ENCODE results near the gene ATP5F1D. TPM values are rescaled to one million over a fixed set of nuclear protein-coding genes. Genes with fewer than 3 reads are reported as not detected.

ATP5F1D gene
- total RNA-seq, 1 donor from 2014 or later, result 110 TPM

- Mint-ChIP-seq H3K27me3 (ENCODE audit: low read depth) (no peaks in the 10 kb centered on the region), H3K27ac (ENCODE audit: unreplicated experiment) (peak overlapping the region; percentile 17), H3K4me3 (ENCODE audit: unreplicated experiment) (peak overlapping the region; percentile 49), H3K36me3 (ENCODE audit: low read depth) (no peaks in the 10 kb centered on the region), H3K9me3 (ENCODE audit: low read depth) (no peaks in the 10 kb centered on the region), H3K4me1 (ENCODE audit: low read depth) (peaks cover 35% of the 10 kb centered on the region)
- DNase-seq (ENCODE audit: low spot score), result no peak
- TF ChIP-seq CTCF (IDR thresholded peaks at IDR 0.05), result peak; percentile 92
Observed at GRCh38 chr19:1239796-1240737, 1.5 kb upstream of the ATP5F1D start.

- H3K27ac Mint-ChIP-seq (ENCODE audit: unreplicated experiment), result peak overlapping the region; percentile 96
- no peaks in the 10 kb centered on the region for H3K27me3 Mint-ChIP-seq (ENCODE audit: low read depth)
- TF ChIP-seq CTCF (IDR thresholded peaks at IDR 0.05), result no peak
- no peaks in the 10 kb centered on the region for H3K36me3 Mint-ChIP-seq (ENCODE audit: low read depth)
- DNase-seq (ENCODE audit: low spot score), result no peak
- H3K4me1 Mint-ChIP-seq (ENCODE audit: low read depth), result peaks cover 35% of the 10 kb centered on the region
- peak overlapping the region; percentile 79 for H3K4me3 Mint-ChIP-seq (ENCODE audit: unreplicated experiment)
- no peaks in the 10 kb centered on the region for H3K9me3 Mint-ChIP-seq (ENCODE audit: low read depth)
Observed at GRCh38 chr19:1240925-1241324, 626 bp upstream of the ATP5F1D start.

GRCh38 chr19:1243768-1244692 lies 2.5 kb downstream of the ATP5F1D start:
- TF ChIP-seq CTCF (IDR thresholded peaks at IDR 0.05), result peak; percentile 94
- Mint-ChIP-seq H3K36me3 (ENCODE audit: low read depth) (no peaks in the 10 kb centered on the region), H3K4me1 (ENCODE audit: low read depth) (peaks cover 27% of the 10 kb centered on the region), H3K9me3 (ENCODE audit: low read depth) (no peaks in the 10 kb centered on the region), H3K27ac (ENCODE audit: unreplicated experiment) (peak overlapping the region; percentile 89), H3K4me3 (ENCODE audit: unreplicated experiment) (peak overlapping the region; percentile 60), H3K27me3 (ENCODE audit: low read depth) (no peaks in the 10 kb centered on the region)
- no peak for DNase-seq (ENCODE audit: low spot score)

GRCh38 chr19:1244693-1245451 lies 3.3 kb downstream of the ATP5F1D start:
- TF ChIP-seq CTCF (IDR thresholded peaks at IDR 0.05), result peak; percentile 43
- Mint-ChIP-seq H3K4me3 (ENCODE audit: unreplicated experiment) (peak overlapping the region; percentile 60), H3K36me3 (ENCODE audit: low read depth) (peaks cover 1% of the 10 kb centered on the region), H3K9me3 (ENCODE audit: low read depth) (no peaks in the 10 kb centered on the region), H3K4me1 (ENCODE audit: low read depth) (peaks cover 27% of the 10 kb centered on the region), H3K27me3 (ENCODE audit: low read depth) (no peaks in the 10 kb centered on the region), H3K27ac (ENCODE audit: unreplicated experiment) (peak overlapping the region; percentile 89)
- no peak for DNase-seq (ENCODE audit: low spot score)
